ENCODE results near the gene SBSN.

The SBSN gene

DNA sequence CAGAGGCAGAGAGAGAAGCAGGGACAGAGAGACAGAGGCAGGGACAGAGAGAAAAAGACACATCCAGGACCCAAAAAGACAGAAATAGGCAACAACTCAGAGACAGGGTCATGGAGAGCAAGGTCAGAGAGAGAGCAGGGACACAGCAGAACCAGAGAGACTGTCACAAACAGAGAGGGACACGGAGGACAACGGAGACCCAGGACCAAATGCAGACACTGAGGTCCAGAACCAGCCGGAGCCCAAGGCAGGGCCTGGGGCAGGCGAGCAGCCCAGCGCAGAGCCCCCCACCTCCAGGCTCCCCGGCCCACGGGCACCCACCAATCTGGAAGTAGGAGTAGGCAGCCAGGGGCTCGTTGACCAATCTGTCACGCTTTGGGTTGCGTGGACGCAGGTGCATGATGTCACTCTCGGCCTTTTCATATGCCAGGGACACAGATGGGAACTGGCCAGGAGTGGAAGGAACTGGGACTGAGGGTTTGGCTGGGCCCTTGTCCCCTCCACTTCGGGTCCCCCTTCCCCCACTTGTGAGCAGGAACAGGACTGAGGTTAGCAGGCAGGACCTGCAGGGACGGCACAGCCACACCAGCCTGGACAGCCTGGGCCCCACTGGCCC lies 25.4 kb upstream of the SBSN start:
- DNase-seq, result no peak

DNA sequence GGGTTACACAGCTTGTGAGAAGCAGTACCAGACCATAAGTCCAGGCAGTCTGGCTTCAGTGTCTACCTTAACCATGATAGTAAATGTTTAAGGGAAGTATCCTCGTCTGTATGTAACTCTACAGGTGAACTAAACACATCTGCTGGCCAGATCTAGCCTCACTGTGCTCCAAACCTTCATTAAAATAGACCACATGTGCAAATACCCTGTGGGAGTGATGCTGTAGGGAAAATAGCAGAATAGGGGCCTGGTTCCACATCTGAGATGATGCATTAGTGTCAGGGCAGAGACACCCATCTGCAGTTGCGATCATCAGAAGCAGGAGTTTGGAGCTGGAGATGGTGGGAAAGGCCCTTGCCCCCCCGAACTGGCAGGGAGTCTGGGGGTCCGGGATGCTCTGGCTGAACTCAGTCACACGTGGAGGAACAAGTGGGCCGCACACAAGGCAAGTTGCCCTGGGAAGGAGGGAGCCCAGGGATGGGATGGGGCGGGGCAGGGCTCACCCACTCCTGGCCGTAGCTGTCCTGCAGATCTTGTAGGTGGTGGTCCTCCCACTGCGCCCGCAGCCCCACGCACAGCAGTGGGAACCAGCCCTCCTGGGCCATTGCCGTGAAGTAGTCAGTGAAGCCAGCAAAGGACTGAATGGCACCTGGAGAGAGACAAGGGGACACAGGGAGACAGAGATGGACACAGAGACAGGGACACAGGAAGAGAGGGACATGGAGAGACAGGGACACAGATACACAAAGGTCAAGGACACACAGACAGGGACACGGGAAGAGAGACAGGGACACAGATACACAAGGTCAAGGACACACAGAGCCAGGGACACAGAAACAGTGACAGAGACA lies 24.6 kb upstream of the SBSN start:
- no peak for DNase-seq

DNA sequence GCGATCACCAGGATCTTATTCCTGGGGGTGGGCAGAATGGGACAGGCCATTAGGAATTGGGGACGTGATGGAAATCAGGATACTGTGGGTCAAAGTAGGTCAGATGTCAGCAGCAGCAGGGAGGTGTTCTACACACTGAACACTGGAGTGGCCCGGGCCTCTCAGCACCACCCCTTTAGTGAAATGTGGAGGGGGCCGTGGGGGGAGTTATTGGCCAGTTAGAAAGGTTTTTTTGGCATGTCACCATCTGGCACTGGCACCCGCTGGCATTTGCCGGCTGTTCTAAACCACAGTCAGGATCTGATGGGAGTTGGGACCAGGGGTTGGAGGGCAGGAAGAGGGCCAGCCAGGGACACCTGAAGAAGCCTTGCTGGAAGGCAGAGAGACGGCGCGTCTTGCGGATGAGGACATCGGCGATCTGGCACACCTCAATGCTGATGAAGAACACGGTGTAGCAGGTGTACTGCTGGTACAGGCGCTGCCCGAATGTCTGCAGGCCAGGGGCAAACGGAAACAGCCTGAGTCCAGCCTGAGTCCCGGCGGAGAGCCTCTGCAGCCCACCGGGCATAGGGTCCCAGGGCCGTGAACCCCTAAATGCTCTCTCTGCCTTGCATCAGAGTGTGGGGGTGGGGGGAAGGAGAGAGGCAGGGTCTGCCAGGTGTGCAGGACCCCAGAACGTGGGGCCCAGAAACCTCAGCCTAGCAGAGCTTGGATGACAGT lies 23.1 kb upstream of the SBSN start:
- DNase-seq, result no peak

DNA sequence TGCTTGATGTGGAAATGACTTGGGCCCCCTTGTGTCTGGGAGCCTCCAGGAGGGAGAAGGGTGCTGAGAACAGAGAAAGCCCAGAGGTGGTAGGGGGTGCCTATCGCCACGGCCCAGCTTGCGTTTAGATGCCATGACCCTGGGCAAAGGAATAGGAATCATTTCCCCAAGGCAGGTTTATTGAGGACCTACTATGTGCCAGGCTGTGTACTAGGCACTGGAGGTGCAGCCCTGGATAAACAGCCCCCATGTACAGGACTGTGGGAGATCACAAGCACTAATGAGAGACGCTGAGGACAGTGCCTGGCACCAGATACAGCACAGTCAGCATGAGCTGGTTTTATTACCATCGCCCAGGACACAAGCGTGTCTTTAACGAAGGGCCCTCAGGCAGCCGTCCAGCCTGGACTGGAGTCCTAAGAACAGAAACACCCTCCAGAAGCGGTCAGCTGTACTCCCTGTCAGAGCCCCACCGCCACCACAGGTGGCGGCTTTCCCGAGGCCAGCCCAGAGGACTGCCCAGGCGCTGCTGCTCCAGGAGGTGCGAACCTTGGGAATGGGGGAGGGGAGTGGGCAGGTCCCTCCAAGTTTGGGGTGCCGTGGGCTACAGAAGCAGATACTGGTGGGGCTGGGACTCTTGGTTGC lies 21.9 kb upstream of the SBSN start:
- DNase-seq, result no peak

DNA sequence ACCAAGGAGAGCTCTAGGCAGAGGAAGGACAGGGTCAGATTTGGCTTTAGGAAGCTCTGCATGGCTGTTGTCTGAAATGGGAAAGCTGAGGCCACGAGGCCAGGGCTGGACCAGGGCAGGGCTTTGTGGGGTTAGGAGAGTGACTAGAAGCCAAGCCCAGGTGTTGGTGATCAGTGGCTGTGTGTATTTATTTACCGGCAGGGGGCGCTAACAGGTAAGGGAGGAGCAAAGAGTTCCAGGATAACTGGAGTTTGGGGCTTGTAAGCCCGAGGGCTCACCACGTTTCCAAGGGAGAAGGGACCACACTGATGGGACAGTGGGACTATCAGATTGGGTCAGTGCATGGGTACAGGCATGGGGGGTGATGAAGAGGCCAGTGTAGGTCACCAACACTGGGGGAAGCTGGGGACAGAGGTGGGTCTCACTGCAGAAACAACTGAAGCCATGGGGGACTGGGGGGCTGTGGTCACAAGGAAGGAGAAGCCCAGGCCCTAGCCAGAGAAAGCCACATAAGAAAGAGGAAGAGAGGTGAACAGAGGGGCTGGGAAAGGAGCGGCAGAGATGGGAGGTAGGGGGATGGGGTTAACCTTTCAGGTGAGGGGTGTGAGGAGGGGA lies 21.2 kb upstream of the SBSN start:
- no peak for DNase-seq

DNA sequence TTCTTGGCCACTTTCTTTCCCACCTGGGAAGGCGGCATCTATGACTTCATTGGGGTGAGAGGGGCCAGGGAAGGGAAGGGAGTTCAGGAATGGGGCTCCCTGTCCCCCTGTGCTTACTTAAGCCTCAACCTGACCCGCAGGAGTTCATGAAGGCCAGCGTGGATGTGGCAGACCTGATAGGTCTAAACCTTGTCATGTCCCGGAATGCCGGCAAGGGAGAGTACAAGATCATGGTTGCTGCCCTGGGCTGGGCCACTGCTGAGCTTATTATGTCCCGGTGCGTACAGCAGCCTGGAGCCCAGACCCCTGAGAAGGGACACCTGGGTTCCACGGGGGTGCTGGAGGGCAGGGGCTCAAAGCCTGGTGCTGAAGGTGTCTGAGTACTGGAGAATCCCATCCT lies 18.4 kb upstream of the SBSN start:
- no peak for DNase-seq

DNA sequence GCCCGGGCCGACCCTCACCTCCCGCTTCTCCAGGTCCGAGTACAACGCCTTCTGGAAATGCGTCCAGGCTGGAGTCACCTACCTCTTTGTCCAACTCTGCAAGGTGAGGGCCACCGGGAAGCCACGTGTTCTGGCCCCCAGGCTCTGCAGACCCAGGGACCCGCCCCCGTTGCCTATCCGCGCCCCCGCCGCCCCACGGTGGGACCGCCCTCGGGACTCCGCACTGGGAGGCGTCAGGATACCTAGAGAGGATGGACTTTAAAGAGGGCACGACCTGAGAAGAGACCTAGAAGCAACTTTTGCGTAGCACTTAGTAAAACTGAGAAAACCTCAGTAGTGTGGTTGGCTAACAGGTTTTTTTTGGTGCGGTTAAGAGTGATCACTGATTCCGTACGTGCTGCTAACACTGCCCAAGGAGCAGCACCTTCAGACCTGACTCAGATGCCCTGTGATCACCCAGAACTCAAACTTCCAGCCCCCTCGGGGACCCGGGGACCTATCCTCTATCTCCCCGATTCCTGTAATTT lies 17.8 kb upstream of the SBSN start:
- DNase-seq, result peak; percentile 57

DNA sequence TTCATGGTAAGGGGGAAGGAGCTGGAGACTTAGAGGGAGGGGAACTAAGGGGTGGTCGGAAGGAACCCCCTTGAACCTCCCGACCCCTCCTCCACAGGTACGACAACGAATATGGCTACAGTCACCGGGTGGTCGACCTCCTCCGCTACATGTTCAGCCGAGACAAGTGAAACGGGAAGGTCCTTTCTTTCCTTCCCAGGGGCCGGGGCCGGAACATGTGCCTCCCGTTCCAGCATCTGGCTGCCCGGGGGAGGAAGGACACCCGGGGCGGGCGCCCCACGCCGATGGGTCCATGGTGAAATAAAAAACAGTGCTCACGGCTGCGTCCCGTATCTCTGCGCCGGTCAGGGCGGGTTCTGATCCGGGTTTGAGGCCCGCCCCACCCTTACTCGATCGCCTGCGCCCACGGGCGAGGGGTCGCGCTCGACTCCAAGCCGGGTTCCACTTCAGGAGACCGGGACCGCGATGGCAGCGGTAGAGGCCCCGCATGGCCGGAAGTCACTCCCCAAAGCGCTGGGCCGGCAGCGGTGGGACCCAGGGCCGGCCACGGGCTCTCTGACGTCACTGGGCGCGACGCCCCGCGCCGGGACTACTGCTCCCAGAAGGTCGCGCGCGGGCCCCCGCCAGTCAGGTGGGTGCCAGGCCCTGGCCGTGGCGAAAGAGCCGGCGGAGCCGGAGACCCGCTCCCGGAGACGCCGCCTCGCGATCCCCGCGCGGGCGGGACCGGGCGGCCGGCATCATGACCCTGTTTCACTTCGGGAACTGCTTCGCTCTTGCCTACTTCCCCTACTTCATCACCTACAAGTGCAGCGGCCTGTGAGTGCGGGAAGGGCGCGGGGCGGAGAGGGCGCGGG lies 17.1 kb upstream of the SBSN start, which contains the start of gene TMEM147:
TMEM147 (plus strand) TSS at position 626 of the 854 bp plus-strand sequence; CDS start at position 740, 114 bp downstream.
- peak; percentile 69 for DNase-seq

DNA sequence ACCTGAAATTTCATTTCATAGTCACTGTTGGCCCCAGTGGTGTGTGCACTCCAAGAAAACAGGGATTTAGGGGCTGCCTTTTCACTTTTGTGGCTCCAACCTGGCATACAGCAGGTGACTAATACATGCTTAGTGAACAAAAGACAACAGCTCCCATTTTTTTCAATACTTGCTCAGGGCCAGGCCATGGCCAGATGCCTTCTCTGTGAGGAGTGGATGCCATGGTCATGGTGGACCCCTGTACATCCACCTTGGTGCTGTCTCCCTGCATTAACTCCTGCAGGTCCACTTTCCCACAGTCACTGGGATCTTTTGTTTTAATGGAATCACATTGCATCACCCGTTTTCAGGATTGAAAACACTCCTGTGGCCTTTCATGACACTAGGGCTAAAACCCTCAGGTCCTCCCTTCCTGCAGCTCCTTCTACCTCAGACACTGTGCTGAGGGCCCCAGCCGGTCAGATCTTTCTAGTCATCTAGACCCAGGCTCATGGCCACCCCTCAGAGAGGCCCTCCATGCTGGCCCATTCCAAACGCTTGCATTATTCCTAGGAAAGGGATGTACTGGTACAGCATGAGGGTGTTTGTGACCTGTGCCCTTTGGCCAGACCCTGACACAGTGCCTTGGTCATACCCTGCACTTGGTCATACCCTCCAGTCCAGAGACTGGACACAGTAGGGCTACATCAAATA lies 16.1 kb upstream of the SBSN start:
- DNase-seq, result no peak

DNA sequence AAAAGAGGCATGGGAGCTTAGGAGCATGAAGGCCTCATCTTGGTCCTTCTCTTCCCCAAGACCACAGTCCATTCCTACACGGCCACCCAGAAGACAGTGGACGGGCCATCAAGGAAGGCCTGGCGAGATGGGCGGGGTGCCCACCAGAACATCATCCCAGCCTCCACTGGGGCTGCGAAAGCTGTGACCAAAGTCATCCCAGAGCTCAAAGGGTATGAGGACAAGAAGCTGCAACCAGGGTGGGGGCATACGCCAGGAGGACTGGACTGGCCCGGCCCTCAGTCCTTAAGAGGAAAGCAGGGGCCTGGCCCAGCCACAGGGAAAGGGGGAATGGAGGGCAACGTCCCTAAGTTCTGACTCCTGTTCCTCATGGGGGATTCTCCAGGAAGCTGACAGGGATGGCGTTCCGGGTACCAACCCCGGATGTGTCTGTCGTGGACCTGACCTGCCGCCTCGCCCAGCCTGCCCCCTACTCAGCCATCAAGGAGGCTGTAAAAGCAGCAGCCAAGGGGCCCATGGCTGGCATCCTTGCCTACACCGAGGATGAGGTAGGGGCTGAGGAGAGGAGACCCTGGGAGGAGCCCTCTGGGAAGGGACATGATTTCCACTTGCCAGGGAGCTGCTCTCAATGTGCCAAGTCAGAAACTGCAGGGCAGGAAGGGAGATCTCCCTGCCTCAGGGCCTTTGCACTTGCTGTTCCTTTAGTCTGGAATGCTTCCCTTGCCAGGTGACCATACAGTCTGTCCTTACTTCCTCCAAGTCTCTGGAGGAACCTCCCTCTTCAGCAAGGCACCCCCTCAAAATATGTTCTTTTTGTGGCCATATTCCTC lies 15.4 kb upstream of the SBSN start:
- no peak for DNase-seq

DNA sequence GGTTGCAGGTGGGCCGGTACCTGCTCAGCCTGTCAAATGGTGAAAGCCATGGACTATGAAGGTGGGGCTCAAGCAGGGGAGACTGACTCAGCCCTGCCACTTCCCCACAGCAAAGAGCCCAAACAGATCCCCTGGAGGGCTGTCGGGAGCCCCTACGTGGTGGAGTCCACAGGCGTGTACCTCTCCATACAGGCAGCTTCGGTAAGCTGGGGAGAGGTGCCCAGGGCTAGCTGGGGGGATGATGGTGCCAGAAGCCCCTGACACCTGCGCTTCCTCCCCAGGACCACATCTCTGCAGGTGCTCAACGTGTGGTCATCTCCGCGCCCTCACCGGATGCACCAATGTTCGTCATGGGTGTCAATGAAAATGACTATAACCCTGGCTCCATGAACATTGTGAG lies 14.1 kb upstream of the SBSN start:
- no peak for DNase-seq

DNA sequence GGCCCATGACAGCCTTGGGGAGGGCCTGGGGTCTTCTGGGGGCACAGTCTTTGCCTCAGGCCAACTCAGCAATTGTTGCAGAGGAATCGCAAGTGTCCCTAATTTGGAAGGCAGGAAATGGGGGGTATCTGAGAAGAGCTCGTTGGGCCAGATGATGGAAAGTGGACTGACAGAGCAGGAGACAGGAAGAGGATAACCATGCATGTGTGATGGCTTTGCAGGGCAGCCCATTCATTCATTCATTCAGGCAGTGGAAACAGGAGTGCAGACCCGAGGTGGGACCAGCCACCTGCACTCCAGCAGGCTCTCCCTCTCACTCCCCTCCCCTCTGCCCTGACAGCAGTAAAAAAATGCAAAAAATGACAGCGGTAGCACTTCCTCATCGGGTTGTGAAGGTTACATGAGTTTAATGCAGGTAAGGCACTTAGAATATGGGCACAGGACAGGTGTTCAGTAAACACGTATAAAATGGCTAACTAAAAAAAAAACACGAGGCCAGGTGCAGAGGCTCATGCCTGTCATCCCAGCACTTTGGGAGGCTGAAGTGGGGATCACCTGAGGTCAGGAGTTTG lies 12.3 kb upstream of the SBSN start:
- DNase-seq, result no peak

DNA sequence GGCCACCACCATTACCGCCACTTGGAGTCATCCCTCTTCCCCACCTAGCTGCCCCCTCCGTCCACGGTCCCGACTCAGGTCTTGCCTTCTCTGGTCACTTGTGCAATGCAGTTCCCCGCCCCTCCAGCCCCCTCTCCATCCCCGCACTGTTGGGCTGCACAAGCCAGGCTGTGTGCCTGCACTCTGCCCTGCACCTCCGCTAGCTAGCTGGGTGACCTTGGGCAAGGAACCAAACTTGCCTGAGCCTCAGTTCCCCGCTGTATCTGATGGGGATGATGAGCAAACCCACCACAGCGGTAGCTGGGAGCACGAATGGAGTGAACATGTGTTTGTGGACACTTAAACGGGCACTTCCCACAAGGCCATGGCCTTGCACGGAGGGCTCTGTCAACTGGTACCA lies 11.7 kb upstream of the SBSN start:
- no peak for DNase-seq

DNA sequence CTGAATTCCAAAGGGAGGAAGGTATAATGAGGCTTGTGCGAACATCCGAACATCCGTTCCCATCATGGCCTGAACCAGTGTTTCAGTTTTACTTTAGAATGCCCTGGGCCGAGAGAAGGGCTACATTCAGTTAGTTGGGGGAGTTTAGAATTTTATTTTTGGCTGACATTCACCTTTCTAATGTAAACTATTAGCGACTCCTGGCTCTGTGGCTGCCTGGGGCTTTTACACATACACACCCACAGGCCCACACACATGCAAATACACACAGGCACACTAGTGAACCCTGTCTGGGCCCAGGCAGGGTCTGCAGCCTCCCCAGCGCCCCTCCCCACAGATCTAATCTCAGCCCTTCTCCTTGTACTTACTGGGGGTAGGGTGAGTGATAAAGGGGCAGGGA lies 11.2 kb upstream of the SBSN start:
- DNase-seq, result no peak

DNA sequence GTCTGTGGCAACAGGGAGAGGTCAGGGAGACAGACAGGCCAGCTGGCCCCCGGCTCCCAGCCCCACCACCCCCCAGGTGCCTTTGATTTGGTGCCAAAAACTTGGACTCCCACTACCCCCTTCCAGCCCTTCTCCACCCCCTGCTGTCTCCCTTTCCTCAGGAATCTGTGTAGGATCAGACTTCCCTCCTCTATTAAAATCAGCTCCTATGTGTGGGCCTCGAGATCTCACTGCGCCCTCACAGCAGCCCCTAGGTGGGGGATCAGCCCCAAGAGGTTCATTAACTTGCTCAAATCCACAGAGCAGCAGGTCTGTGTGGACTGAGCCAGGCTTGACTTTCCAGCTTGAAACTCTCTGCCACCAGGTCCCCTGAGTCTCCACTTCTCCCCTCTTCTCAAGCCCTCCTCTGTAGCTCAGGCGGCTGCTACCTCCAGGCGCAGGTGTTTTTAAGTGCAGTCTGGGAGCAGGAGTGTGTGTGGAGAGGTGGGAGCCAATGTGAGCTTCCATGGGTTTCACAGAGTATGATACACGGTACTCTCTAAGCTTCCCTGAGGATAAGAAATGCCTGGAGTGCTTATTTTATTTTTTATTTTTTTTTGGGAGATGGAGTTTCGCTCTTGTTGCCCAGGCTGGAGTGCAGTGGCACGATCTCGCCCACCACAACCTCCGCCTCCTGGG lies 6.8 kb upstream of the SBSN start:
- DNase-seq, result no peak

DNA sequence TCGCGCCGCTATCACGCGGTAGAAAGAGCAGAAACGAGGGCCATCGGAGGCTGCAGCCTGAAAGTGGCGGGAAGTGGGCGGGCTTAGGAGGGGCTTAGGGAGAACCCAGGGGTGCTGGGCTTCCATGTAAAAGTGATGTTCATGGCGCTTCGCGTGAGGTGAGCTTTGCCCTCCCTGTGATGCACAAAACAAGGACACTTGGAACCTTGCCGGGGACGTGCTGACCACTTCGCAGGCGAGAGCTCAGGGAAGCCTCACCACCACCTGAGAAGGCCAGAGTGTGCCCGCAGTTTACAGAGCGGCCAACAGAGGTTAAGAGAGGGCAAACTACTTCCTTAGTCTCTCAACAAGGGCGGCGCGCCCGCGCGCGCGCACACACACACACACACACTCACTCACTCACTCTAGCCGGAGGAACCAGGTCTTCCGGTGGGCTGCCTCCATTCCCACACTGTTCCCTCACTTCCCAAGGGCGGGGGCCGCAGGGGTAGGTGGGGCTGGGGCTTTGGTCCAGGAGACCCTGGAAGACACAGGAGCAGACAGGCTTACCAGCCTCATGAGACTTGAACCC lies 5.8 kb upstream of the SBSN start:
- DNase-seq, result no peak

DNA sequence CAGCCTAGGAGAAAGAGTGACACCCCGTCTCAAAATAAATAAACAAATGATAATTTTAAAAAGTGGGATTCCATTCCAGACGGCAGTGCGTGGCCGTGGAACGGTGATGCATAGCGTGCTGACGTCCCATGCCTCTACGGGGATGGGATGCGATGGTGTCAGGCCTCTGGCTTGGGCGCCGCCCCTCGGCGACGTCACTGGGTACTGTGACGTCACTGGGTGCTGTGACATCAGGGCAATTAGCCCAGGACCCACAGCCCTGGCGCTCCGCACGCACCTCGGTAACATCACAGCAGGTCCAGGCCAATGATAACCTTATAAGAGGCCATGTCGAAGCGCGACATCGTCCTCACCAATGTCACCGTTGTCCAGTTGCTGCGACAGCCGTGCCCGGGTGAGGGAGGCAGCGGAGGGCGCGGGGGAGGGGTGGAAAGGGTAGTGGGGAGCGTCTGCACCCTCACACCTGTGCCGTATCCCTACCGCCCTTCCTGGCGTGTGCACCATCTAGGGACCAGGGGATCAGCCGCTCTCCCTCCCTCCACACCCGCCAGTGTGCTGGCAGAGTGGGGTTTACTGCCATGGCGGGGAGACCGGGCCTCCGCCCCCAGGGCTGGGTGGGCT lies 5.2 kb upstream of the SBSN start, which contains the start of gene GAPDHS:
GAPDHS (plus strand) TSS at position 256 of the 621 bp plus-strand sequence; CDS start at position 328, 72 bp downstream.
- no peak for DNase-seq

DNA sequence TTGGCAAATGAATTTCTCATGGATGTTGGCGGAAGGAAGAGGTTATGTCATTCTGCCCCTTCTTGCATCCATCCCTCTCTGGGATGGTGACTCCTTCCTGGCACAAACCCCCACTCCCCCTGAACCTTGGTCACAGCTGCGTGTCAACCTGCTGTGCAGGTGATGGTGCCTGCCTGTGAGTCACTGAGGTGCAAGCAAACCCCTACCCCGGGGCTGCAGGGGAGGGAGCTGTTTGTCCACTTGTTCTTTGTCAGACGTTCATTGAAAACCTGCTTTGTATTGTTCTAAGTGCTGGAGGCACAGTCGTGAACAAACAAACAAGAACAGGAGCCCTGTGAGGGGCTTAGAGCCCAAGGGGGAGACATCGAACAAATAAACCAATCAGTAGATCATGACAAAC lies 3.2 kb upstream of the SBSN start:
- no peak for DNase-seq

Data from activated gamma-delta T cell (primary cell).